OCI-LY7 (cell line): Measurements from ENCODE around the gene SHTN1.

ENCODE experiments used
- EZH2phosphoT487 ChIP-seq: fragments of 200-600 bp; sonication (generic); IDR thresholded peaks from 2 replicates; pipeline ENCODE4 v1.6.1; 2018; ENCODE audit warnings: low read depth, borderline replicate concordance, mild to moderate bottlenecking, mixed run types, antibody characterized with exemption, low read length, moderate library complexity, mixed read lengths
- TF ChIP-seq, protein P1 (sequence below): fragments of 200-600 bp; sonication (generic); conservative IDR thresholded peaks from 2 replicates; pipeline ENCODE4 v1.5.1; 2014; ENCODE audit warnings: mild to moderate bottlenecking, antibody characterized with exemption, low read length, moderate library complexity, mixed read lengths

DNA sequence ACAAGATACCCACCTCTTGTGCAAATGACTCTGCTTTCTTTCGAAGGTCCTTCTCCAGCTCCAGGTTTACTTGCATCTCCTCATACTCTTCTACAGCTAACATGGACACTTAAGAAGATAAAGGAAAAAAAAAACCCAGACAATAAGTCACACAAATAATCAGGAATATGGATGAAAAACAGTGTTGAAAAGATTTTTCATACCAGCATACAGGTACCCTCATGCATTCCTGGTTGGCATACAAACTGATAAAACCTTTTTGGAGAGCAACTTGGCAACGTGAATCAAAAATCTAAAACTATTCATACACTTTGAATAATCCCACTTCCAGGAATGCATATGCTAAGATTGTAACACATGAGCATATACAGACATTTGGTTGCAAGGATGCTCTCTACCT is 60.1 kb downstream of the SHTN1 start:
- TF ChIP-seq, protein P1, sequence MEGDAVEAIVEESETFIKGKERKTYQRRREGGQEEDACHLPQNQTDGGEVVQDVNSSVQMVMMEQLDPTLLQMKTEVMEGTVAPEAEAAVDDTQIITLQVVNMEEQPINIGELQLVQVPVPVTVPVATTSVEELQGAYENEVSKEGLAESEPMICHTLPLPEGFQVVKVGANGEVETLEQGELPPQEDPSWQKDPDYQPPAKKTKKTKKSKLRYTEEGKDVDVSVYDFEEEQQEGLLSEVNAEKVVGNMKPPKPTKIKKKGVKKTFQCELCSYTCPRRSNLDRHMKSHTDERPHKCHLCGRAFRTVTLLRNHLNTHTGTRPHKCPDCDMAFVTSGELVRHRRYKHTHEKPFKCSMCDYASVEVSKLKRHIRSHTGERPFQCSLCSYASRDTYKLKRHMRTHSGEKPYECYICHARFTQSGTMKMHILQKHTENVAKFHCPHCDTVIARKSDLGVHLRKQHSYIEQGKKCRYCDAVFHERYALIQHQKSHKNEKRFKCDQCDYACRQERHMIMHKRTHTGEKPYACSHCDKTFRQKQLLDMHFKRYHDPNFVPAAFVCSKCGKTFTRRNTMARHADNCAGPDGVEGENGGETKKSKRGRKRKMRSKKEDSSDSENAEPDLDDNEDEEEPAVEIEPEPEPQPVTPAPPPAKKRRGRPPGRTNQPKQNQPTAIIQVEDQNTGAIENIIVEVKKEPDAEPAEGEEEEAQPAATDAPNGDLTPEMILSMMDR, result no peak
- no peak for TF ChIP-seq EZH2phosphoT487
